SK-N-SH treated with all-trans-retinoic acid at 6 μM for 48 hours (cell line): Measurements from ENCODE around the gene UQCRH.

ENCODE experiments used
- ATAC-seq: fragments of 200-7000 bp; cut with Tn5 transposase; 3 replicates; pipeline ENCODE4 v1.9.1; 2020; ENCODE audit warnings: mild to moderate bottlenecking, moderate library complexity
- ARNTL ChIP-seq: fragments of 450-650 bp; formaldehyde crosslinking; IDR thresholded peaks from 2 replicates; pipeline ENCODE4 v1.5.0; 2020; ENCODE audit warnings: low read depth, mild to moderate bottlenecking, moderate library complexity, borderline replicate concordance
- BACH2 ChIP-seq: fragments of 250-450 bp; sonication (Bioruptor Pico); IDR thresholded peaks from 2 replicates; pipeline ENCODE4 v1.9.0; 2021; ENCODE audit warnings: mild to moderate bottlenecking, borderline replicate concordance
- CSRNP3 ChIP-seq: fragments of 250-450 bp; sonication (Bioruptor Pico); IDR thresholded peaks from 2 replicates; pipeline ENCODE4 v1.5.1; 2021; ENCODE audit warnings: mild to moderate bottlenecking, moderate library complexity
- ESRRG ChIP-seq: fragments of 250-450 bp; sonication (Bioruptor Pico); IDR thresholded peaks from 2 replicates; pipeline ENCODE4 v1.6.1; 2021; ENCODE audit warnings: mild to moderate bottlenecking
- GLIS3 ChIP-seq: fragments of 250-450 bp; sonication (Bioruptor Pico); IDR thresholded peaks from 2 replicates; pipeline ENCODE4 v1.5.0; 2020; ENCODE audit warnings: mild to moderate bottlenecking, moderate library complexity
- ISL1 ChIP-seq: fragments of 250-450 bp; sonication (Bioruptor Pico); IDR thresholded peaks from 2 replicates; pipeline ENCODE4 v2.1.2; 2022; ENCODE audit warnings: mild to moderate bottlenecking, moderate library complexity
- OSR1 ChIP-seq: fragments of 250-450 bp; sonication (Bioruptor Pico); IDR thresholded peaks from 2 replicates; pipeline ENCODE4 v1.8.0; 2022; ENCODE audit warnings: moderate library complexity, mild to moderate bottlenecking, inconsistent platforms
- PATZ1 ChIP-seq: fragments of 250-450 bp; sonication (Bioruptor Pico); IDR thresholded peaks from 2 replicates; pipeline ENCODE4 v1.8.0; 2020; ENCODE audit warnings: mild to moderate bottlenecking, moderate library complexity, borderline replicate concordance
- POU6F1 ChIP-seq: fragments of 250-450 bp; sonication (Bioruptor Pico); IDR thresholded peaks from 2 replicates; pipeline ENCODE4 v1.8.0; 2021; ENCODE audit warnings: low read depth, mild to moderate bottlenecking, moderate library complexity, borderline replicate concordance
- RARB ChIP-seq: fragments of 250-450 bp; sonication (Bioruptor Pico); IDR thresholded peaks from 2 replicates; pipeline ENCODE4 v1.8.0; 2021; ENCODE audit warnings: mild to moderate bottlenecking, moderate library complexity
- SNAI2 ChIP-seq: fragments of 250-450 bp; sonication (Bioruptor Pico); IDR thresholded peaks from 2 replicates; pipeline ENCODE4 v1.5.0; 2020; ENCODE audit warnings: mild to moderate bottlenecking, moderate library complexity
- TCF4 ChIP-seq: fragments of 250-450 bp; sonication (Bioruptor Pico); IDR thresholded peaks from 2 replicates; pipeline ENCODE4 v1.8.0; 2021; ENCODE audit warnings: mild to moderate bottlenecking, moderate library complexity, borderline replicate concordance
- ZC3H10 ChIP-seq: fragments of 250-450 bp; sonication (Bioruptor Pico); IDR thresholded peaks from 2 replicates; pipeline ENCODE4 v1.5.1; 2021; ENCODE audit warnings: mild to moderate bottlenecking, moderate library complexity
- ZFP3 ChIP-seq: fragments of 250-450 bp; sonication (Bioruptor Pico); IDR thresholded peaks from 2 replicates; pipeline ENCODE4 v1.5.0; 2020; ENCODE audit warnings: mild to moderate bottlenecking, moderate library complexity
- ZFP30 ChIP-seq: fragments of 450-650 bp; formaldehyde crosslinking; IDR thresholded peaks from 2 replicates; pipeline ENCODE4 v1.5.0; 2022; ENCODE audit warnings: mild to moderate bottlenecking, moderate library complexity
- ZNF565 ChIP-seq: fragments of 450-650 bp; formaldehyde crosslinking; conservative IDR thresholded peaks from 2 replicates; pipeline ENCODE4 v1.5.0; 2020; ENCODE audit warnings: low read depth, mild to moderate bottlenecking, moderate library complexity
- ZNF8 ChIP-seq: fragments of 450-650 bp; formaldehyde crosslinking; IDR thresholded peaks from 2 replicates; pipeline ENCODE4 v1.5.0; 2020; ENCODE audit warnings: mild to moderate bottlenecking, moderate library complexity
- TF ChIP-seq, protein P1 (sequence below): fragments of 250-450 bp; sonication (Bioruptor Pico); IDR thresholded peaks from 2 replicates; pipeline ENCODE4 v1.5.0; 2020; ENCODE audit warnings: mild to moderate bottlenecking, moderate library complexity
- TF ChIP-seq, protein P2 (sequence below): fragments of 250-450 bp; sonication (Bioruptor Pico); IDR thresholded peaks from 2 replicates; pipeline ENCODE4 v1.5.1; 2020; ENCODE audit warnings: low read depth, mild to moderate bottlenecking, moderate library complexity

UQCRH gene

DNA sequence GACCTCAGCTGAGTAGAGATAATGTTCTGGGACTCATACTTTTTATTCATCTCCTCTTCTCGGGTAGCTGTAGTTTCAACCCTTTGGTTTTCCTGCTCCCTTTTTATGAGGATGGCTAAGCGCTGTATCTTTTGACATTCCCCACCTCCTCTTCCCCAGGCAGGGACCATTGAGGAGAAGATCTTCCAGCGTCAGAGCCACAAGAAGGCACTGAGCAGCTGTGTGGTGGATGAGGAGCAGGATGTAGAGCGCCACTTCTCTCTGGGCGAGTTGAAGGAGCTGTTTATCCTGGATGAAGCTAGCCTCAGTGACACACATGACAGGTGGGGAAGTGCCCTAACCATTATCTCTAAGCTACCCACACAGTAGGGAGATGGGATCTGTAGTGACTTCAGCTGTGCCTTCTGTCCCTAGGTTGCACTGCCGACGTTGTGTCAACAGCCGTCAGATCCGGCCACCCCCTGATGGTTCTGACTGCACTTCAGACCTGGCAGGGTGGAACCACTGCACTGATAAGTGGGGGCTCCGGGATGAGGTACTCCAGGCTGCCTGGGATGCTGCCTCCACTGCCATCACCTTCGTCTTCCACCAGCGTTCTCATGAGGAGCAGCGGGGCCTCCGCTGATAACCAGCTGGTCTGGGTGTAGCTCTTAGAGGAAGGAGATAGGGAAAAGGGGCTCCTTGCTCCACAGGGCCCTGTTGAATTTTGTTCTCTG is 25.7 kb upstream of the UQCRH start:
- TF ChIP-seq ARNTL (CRISPR knock-in tag) (no peak), ZFP30 (no peak), RARB (CRISPR knock-in tag) (no peak), ZC3H10 (CRISPR knock-in tag) (no peak), ZNF565 (CRISPR knock-in tag) (no peak), OSR1 (CRISPR knock-in tag) (no peak), POU6F1 (CRISPR knock-in tag) (no peak), SNAI2 (CRISPR knock-in tag) (no peak), ISL1 (CRISPR knock-in tag) (no peak), PATZ1 (CRISPR knock-in tag) (no peak), ZFP3 (CRISPR knock-in tag) (no peak), CSRNP3 (CRISPR knock-in tag) (no peak), GLIS3 (CRISPR knock-in tag) (no peak), TCF4 (no peak), BACH2 (no peak)
- TF ChIP-seq, protein P1, sequence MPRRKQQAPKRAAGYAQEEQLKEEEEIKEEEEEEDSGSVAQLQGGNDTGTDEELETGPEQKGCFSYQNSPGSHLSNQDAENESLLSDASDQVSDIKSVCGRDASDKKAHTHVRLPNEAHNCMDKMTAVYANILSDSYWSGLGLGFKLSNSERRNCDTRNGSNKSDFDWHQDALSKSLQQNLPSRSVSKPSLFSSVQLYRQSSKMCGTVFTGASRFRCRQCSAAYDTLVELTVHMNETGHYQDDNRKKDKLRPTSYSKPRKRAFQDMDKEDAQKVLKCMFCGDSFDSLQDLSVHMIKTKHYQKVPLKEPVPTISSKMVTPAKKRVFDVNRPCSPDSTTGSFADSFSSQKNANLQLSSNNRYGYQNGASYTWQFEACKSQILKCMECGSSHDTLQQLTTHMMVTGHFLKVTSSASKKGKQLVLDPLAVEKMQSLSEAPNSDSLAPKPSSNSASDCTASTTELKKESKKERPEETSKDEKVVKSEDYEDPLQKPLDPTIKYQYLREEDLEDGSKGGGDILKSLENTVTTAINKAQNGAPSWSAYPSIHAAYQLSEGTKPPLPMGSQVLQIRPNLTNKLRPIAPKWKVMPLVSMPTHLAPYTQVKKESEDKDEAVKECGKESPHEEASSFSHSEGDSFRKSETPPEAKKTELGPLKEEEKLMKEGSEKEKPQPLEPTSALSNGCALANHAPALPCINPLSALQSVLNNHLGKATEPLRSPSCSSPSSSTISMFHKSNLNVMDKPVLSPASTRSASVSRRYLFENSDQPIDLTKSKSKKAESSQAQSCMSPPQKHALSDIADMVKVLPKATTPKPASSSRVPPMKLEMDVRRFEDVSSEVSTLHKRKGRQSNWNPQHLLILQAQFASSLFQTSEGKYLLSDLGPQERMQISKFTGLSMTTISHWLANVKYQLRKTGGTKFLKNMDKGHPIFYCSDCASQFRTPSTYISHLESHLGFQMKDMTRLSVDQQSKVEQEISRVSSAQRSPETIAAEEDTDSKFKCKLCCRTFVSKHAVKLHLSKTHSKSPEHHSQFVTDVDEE (CRISPR knock-in tag) = no peak
- TF ChIP-seq, protein P2, sequence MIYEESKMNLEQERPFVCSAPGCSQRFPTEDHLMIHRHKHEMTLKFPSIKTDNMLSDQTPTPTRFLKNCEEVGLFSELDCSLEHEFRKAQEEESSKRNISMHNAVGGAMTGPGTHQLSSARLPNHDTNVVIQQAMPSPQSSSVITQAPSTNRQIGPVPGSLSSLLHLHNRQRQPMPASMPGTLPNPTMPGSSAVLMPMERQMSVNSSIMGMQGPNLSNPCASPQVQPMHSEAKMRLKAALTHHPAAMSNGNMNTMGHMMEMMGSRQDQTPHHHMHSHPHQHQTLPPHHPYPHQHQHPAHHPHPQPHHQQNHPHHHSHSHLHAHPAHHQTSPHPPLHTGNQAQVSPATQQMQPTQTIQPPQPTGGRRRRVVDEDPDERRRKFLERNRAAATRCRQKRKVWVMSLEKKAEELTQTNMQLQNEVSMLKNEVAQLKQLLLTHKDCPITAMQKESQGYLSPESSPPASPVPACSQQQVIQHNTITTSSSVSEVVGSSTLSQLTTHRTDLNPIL (CRISPR knock-in tag) = no peak
- no peak for ATAC-seq

GRCh38 chr1:46278807-46279206 is 24.7 kb upstream of the UQCRH start:
- no peak for ATAC-seq
- TF ChIP-seq GLIS3 (CRISPR knock-in tag) = no peak
- no peak for TF ChIP-seq BACH2
- TF ChIP-seq RARB (CRISPR knock-in tag) = no peak
- TF ChIP-seq ZNF8 (CRISPR knock-in tag) = no peak
- TF ChIP-seq SNAI2 (CRISPR knock-in tag) = no peak
- no peak for TF ChIP-seq PATZ1 (CRISPR knock-in tag)
- TF ChIP-seq ZFP30 = no peak
- no peak for TF ChIP-seq ISL1 (CRISPR knock-in tag)

GRCh38 chr1:46280092-46280491 is 23.4 kb upstream of the UQCRH start:
- ATAC-seq = no peak
- TF ChIP-seq ESRRG (CRISPR knock-in tag) (no peak), ZFP30 (no peak), TCF4 (no peak)
